ENCODE measurements around the gene ITPK1.

GRCh38 chr14:92926931-92927330 lies 188.8 kb downstream of the ITPK1 start:
- TF ChIP-seq CTCF (IDR thresholded peaks at IDR 0.05) (no peak), POLR2A (IDR thresholded peaks at IDR 0.05) (no peak), POLR2AphosphoS5 (IDR thresholded peaks at IDR 0.05) (no peak)

All from breast epithelium (tissue), 3 donors.